Measurements from ENCODE around the gene SMAD4. TPM values are rescaled to one million over a fixed set of nuclear protein-coding genes. Genes with fewer than 3 reads are reported as not detected.

Gene SMAD4
- total RNA-seq, 1 experiment from 2014 or later, result 105 TPM

DNA sequence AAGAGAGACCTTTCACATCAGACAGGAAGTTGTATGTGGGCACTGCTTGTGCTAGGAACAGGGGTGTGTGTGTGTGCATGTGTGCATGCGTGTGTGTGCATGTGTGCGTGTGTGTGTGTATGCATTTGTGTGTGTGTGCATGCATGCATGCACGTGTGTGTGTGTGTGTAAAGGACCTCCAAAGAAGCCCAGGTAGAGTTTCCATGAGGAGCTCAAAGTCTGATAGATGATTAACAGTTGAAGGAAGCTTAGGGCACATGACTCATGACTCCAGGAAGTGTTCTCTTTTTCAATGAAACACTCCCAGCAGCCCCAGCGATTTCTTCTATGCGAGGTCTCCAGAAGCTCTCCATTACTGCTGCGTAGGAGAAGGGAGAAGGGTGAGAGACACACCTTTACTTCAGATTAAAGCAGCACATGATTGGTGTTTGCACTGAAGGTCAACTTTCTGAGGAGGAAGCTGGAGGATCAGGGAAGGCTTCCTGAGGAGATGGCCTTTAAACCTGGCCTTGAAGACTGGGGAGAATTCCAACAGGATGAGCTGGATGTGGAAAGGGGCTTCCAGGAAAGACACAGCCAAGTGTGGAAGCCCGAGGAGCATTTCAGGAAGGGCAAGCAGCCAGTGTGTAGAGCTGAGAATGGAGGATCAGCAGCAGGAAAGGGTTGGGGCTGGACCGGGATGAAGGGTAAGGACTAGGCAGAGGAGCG, 77.7 kb downstream of the SMAD4 start:
- Mint-ChIP-seq H3K4me3 (no peak overlapping the region), H3K36me3 (peaks cover 18% of the 10 kb centered on the region), H3K4me1 (no peaks in the 10 kb centered on the region), H3K27me3 (ENCODE audit: low read depth) (no peaks in the 10 kb centered on the region; the same call in 1 of the 2 replicates), H3K9me3 (peaks cover 19% of the 10 kb centered on the region), H3K27ac (no peak overlapping the region)
- no peak for TF ChIP-seq OVOL2 (CRISPR knock-in tag; IDR thresholded peaks at IDR 0.05; ENCODE audit: borderline replicate concordance)
- TF ChIP-seq IRF1 (CRISPR knock-in tag; IDR thresholded peaks at IDR 0.05), result no peak
- TF ChIP-seq, protein P1, sequence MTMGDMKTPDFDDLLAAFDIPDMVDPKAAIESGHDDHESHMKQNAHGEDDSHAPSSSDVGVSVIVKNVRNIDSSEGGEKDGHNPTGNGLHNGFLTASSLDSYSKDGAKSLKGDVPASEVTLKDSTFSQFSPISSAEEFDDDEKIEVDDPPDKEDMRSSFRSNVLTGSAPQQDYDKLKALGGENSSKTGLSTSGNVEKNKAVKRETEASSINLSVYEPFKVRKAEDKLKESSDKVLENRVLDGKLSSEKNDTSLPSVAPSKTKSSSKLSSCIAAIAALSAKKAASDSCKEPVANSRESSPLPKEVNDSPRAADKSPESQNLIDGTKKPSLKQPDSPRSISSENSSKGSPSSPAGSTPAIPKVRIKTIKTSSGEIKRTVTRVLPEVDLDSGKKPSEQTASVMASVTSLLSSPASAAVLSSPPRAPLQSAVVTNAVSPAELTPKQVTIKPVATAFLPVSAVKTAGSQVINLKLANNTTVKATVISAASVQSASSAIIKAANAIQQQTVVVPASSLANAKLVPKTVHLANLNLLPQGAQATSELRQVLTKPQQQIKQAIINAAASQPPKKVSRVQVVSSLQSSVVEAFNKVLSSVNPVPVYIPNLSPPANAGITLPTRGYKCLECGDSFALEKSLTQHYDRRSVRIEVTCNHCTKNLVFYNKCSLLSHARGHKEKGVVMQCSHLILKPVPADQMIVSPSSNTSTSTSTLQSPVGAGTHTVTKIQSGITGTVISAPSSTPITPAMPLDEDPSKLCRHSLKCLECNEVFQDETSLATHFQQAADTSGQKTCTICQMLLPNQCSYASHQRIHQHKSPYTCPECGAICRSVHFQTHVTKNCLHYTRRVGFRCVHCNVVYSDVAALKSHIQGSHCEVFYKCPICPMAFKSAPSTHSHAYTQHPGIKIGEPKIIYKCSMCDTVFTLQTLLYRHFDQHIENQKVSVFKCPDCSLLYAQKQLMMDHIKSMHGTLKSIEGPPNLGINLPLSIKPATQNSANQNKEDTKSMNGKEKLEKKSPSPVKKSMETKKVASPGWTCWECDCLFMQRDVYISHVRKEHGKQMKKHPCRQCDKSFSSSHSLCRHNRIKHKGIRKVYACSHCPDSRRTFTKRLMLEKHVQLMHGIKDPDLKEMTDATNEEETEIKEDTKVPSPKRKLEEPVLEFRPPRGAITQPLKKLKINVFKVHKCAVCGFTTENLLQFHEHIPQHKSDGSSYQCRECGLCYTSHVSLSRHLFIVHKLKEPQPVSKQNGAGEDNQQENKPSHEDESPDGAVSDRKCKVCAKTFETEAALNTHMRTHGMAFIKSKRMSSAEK (CRISPR knock-in tag; IDR thresholded peaks at IDR 0.05; ENCODE audit: borderline replicate concordance), result no peak
- TF ChIP-seq ERG (CRISPR knock-in tag; IDR thresholded peaks at IDR 0.05), result no peak
- no peak for TF ChIP-seq ZNF138 (CRISPR knock-in tag; conservative IDR thresholded peaks at IDR 0.05)
- TF ChIP-seq CREB1 (CRISPR knock-in tag; IDR thresholded peaks at IDR 0.05), result no peak
- TF ChIP-seq, protein P2, sequence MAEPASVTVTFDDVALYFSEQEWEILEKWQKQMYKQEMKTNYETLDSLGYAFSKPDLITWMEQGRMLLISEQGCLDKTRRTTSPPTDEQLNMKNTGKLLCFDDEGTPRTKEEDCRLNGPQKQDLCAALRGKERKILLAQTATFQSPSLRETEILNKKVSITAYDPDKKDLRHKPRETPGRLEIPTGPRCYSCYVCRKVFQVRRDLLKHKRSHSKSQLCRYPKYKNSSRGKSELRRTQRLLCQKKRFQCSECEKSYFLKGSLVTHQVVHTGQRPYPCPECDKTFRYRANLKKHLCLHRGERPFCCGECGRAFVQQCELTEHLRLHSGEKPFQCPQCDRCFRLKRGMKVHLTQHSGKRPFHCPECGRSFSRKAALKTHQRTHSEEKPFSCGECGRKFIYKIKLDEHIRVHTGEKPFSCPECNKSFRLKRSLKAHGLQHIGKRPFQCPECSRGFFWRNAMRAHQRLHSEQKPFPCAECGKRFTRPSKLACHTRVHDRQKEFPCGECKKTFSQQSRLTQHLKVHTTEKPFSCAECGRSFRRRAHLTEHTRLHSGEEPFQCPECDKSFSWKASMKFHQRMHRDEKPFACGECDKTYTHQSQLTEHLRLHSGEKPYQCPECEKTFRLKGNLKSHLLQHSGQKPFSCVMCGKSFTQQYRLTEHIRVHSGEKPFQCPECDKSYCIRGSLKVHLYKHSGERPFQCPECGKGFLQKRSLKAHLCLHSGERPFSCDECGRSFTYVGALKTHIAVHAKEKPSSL (CRISPR knock-in tag; conservative IDR thresholded peaks at IDR 0.05), result no peak
- TF ChIP-seq CREM (CRISPR knock-in tag; IDR thresholded peaks at IDR 0.05), result no peak
- no peak for TF ChIP-seq PRRX2 (CRISPR knock-in tag; IDR thresholded peaks at IDR 0.05)
- TF ChIP-seq ESRRA (CRISPR knock-in tag; IDR thresholded peaks at IDR 0.05; ENCODE audit: borderline replicate concordance), result no peak
- no peak for TF ChIP-seq FOXK1 (CRISPR knock-in tag; IDR thresholded peaks at IDR 0.05)
- TF ChIP-seq, protein P3, sequence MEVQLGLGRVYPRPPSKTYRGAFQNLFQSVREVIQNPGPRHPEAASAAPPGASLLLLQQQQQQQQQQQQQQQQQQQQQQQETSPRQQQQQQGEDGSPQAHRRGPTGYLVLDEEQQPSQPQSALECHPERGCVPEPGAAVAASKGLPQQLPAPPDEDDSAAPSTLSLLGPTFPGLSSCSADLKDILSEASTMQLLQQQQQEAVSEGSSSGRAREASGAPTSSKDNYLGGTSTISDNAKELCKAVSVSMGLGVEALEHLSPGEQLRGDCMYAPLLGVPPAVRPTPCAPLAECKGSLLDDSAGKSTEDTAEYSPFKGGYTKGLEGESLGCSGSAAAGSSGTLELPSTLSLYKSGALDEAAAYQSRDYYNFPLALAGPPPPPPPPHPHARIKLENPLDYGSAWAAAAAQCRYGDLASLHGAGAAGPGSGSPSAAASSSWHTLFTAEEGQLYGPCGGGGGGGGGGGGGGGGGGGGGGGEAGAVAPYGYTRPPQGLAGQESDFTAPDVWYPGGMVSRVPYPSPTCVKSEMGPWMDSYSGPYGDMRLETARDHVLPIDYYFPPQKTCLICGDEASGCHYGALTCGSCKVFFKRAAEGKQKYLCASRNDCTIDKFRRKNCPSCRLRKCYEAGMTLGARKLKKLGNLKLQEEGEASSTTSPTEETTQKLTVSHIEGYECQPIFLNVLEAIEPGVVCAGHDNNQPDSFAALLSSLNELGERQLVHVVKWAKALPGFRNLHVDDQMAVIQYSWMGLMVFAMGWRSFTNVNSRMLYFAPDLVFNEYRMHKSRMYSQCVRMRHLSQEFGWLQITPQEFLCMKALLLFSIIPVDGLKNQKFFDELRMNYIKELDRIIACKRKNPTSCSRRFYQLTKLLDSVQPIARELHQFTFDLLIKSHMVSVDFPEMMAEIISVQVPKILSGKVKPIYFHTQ (CRISPR knock-in tag; IDR thresholded peaks at IDR 0.05), result no peak
- no peak for TF ChIP-seq HMGA2 (CRISPR knock-in tag; IDR thresholded peaks at IDR 0.05)
- TF ChIP-seq AFF4 (CRISPR knock-in tag; IDR thresholded peaks at IDR 0.05; ENCODE audit: borderline replicate concordance), result no peak
- TF ChIP-seq ZBTB21 (CRISPR knock-in tag; IDR thresholded peaks at IDR 0.05; ENCODE audit: borderline replicate concordance), result no peak
- TF ChIP-seq, protein P4, sequence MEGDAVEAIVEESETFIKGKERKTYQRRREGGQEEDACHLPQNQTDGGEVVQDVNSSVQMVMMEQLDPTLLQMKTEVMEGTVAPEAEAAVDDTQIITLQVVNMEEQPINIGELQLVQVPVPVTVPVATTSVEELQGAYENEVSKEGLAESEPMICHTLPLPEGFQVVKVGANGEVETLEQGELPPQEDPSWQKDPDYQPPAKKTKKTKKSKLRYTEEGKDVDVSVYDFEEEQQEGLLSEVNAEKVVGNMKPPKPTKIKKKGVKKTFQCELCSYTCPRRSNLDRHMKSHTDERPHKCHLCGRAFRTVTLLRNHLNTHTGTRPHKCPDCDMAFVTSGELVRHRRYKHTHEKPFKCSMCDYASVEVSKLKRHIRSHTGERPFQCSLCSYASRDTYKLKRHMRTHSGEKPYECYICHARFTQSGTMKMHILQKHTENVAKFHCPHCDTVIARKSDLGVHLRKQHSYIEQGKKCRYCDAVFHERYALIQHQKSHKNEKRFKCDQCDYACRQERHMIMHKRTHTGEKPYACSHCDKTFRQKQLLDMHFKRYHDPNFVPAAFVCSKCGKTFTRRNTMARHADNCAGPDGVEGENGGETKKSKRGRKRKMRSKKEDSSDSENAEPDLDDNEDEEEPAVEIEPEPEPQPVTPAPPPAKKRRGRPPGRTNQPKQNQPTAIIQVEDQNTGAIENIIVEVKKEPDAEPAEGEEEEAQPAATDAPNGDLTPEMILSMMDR (IDR thresholded peaks at IDR 0.05), result no peak
- TF ChIP-seq ATF1 (CRISPR knock-in tag; IDR thresholded peaks at IDR 0.05), result no peak
- no peak for ATAC-seq
- POLR2A ChIA-PET, result interaction anchor here (0.5 kb wide), 1 partner anchor 359 kb away, joined by 3 read pairs; no protein-coding TSS in a partner anchor
- no peak for DNase-seq (ENCODE audit: low spot score)
- CTCF ChIA-PET, result no interaction called here

Data from WTC11 (cell line).